GM19324 (cell line): ENCODE results near the gene DMD.

ENCODE experiments used
- ATAC-seq: cut with Tn5 transposase; IDR thresholded peaks from one replicate; pipeline ENCODE4 v1.9.1; 2021; ENCODE audit warnings: mild to moderate bottlenecking, moderate library complexity; ENCODE audit not compliant: unreplicated experiment, low FRiP score

DMD gene

DNA sequence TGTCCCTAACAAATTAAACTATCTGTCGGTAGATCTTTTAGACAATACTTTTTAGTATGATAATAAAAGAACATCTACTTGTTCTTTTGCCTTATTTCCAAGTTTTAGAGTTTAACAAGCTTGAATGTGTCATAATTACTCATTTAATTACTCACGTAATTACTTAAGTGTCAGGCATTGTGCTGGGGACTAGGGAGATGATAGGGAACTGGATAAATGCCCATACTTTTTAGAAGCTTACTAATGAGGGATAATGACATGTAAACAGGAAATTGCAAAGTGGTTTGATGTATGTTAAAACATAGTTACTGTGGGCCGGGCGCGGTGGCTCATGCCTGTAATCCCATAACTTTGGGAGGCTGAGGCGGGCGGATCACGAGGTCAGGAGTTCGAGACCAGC lies 158.3 kb downstream of the DMD start:
- no peak for ATAC-seq

- no peak for ATAC-seq
These were observed 165.5 kb downstream of the DMD start for GRCh38 chrX:33045882-33046281.

DNA sequence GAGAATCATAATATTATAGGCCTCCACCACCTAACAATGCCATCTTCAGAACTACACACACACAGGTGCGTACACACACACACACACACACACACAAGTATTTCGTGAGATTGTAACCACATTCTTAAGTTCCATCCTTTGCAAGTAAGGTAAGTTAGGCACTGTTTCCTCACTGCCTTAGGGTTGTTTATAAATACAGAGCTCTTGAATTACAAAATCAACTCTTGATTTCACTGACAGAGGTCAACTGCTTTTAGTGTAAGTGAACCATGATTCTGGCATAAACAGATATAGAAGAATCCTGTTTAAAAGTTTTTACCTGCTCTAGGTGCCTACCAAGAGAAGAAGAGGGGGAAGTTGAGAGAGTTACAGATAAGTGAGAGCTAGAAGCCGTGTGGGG lies 166.1 kb downstream of the DMD start:
- ATAC-seq, result no peak

DNA sequence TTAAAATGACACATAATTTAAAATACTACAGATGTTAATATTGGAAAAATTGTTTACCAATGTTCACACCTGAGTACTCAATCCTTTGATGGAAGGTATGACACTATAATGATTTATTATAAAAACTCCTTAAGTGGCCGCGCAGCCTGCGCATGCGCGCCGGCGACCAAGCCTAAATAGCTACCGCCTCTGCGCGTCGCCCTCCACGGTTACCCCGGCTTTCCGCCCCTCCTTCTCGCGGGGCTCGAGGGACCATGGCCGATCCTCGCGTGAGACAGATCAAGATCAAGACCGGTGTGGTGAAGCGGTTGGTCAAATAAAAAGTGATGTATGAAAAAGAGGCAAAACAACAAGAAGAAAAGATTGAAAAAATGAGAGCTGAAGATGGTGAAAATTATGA lies 170.2 kb downstream of the DMD start:
- ATAC-seq, result no peak

- ATAC-seq, result no peak
These were observed 178.6 kb downstream of the DMD start for GRCh38 chrX:33032700-33033099.

DNA sequence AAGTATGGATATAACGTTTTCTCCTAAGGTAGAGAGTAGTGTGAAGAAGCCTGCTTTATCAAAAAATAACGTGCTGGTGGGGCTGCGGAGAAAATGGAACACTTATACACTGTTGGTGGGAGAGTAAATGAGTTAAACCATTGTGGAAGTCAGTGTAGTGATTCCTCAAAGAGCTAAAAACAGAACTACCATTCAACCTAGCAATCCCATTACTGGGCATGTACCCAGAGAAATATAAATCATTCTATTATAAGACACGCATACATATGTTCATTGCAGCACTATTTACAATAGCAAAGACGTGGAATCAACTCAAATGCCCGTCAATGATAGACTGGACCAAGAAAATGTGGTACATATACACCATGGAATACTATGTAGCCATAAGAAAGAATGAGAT lies 196.4 kb downstream of the DMD start:
- no peak for ATAC-seq

- no peak for ATAC-seq
These were observed 197.3 kb downstream of the DMD start for GRCh38 chrX:33014086-33014485.

DNA sequence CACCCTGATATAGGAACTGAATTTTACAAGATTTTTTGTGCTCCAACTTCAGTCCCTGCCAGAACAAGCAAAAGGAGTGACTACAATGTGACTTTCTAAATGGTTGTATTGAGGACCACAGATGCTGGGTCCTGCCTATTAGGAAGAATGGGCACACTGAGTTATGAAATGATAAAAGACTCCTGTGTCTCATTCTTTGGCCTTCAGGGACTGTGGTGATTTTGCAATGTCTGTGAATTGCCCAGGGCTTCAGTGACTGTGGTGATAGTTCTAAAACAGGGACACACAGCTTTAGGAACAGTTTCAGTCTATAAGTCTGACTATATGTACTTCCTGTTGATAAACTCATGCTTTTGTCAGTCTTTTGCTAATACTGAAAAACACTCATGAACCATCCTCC lies 210.2 kb downstream of the DMD start:
- ATAC-seq, result no peak

GRCh38 chrX:32998776-32999175 lies 212.6 kb downstream of the DMD start:
- ATAC-seq, result no peak

DNA sequence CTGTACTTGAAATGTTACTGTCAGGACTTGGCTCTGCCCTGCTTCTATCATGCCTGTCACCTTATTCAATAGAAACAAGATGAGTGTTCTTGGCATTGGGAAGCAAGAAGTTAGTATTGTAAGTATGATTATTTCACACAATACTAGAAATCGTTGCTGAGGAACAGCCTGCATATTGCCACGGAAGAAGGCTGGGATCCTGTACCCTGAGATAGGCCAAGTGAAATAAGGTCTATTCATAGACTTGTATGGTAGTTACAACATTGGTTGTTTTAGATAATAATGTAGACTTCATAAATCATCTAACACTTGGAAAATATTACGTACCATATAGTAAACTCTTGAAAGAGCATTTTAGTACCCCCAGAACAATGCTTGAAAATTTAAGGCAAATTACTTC lies 215.9 kb downstream of the DMD start:
- no peak for ATAC-seq

DNA sequence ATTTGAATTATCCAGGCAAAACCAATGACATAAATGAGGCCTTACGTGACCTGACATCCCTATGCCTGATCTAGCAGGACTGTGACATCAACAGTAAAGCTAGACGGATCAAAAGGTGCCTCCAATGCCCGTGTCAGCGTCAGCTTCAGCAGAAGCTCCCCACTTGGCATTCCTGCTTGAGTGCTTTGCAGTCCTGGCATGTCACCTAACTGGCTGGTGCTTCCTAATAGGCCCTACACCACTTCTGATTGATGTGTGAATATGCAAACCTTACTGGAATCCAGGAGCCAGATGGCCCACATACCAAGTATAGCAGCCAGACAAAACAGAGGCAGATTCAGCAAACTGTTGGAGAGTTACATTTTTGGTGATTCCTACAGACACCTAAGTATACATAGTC lies 224.2 kb downstream of the DMD start:
- no peak for ATAC-seq

DNA sequence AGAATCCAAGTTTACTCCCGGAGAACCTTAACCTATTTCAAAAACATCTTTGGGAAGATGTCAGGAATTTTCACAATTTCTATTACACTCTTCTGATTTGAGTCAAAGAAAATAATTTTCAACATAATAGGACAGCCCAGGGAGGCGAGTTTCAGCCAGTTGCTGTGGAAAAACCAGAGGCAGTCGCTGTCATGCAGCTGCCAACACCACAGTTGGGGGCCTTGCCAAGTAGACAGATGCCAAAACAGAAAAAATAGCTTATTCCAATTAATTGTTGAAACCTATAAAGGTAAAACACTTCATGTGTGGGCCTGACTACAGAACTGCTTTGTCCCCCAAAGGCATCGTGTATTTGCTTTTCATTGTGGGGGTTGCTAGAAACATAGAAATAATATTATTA lies 225.8 kb downstream of the DMD start:
- ATAC-seq, result no peak

DNA sequence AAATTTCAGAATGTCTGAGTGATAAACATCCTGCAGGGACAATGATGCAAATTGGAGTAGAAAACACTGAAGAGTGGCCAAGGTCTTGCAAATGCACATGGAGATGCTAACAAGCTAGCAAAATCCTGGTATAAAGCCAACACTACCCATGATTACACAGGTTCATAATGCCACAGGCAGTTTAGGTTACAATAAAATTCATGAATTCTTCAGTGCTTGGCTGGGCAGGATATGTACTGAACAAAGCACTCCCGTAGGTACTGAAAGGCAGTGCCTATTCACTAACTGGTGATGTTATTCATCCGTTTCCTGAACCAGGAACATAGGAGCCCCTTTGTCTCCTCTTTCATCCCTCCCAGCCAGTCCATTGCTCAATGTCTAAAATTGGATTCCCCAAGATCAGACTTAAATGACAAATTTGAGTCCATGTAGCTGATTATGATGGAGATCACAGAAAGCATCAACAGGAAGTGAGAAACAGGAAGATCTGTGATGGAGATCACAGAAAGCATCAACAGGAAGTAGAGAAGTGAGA lies 244.5 kb downstream of the DMD start:
- no peak for ATAC-seq

DNA sequence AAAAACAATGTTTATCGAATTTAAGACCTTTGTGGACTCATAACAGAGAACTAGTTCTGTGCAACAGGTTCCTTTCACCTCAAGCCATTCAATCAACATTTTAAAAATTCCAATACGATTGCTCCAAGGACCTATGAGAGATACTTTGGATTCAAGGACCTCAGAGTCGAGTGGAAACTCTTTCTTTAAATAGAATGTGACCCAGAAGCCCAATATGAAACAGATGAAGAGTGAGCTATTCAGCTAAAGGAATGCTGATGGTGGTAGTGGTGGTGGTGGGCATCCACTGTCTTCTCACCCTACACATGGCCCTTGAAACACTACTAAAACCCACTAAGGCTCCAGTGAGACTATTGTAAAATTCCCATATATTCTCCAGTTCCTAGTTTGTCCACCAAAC lies 257.2 kb downstream of the DMD start:
- no peak for ATAC-seq

DNA sequence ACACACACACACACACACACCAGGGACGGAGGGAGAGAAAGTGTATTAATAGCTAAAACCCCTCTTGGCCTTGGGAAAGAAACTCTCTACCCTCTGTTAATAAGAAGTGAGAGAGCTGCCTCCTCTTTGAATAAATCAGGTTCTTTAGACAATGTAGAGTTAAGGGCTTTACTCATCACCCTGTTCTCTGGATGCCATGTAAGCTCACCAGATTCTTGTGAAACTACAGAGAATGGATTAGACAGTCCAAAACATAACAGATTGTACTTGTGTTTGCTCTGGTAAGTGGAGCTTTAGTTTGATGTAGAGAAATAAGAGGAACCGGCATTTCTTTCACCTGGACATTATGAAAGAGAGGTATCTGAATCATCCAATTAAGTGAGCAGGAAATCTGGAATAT lies 263.2 kb downstream of the DMD start:
- ATAC-seq, result no peak

GRCh38 chrX:32937043-32937442 lies 274.3 kb downstream of the DMD start:
- ATAC-seq, result no peak

DNA sequence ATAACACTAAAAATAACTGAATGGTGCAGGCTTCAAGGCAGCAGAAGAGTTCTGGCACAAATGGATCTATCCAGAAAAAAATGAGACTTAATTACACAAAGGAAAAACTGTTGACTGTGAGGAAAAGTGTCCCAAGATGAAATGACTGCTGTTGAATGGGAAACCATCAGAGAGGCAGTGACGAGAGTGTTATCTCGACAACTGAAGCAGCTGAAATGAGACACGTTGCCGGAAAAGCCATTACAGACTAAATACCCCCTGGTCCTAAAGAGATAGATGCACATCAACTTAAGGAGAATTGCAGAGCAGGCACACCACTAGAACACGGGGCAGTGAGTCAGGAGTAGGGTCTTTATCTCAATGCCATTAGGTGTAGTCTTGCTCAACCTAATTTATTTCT lies 277.8 kb downstream of the DMD start:
- no peak for ATAC-seq

DNA sequence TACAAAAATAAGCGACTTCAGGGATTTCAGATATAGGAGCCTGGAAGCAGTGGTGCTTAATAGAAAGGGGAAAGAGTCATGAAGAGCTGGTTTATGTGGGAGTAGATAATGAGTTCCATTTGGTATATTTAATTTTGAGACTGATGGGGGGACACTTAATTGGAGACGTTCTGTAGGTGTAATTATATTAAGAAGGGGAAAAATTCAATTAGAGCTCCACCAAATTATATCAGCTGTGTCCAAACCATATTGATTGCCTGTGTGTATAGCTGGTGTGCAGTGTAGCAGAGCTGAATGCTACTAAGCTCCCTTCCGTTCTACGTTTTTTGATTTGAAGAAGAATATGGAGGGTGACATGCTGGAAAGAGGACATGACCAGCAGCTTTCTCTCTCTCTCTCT lies 282.3 kb downstream of the DMD start:
- no peak for ATAC-seq

DNA sequence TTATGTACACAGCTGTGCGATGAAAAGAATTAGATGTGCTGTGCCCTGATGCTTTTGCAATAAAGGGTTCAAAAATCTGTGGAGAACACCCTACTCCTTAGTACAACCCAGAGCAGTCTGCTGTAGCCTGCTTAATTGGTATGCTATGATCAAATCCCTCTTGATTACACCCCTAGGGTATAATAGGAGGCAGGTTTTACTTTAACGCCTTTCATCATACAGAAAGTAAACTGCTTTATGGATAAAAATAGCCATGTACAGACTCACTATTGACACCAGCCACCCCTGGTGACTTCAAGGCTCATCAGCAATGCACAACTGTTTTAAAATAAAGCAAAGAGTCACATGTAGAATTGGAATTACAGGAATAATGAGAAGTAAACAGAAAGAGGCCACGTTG lies 315.3 kb downstream of the DMD start:
- ATAC-seq, result no peak

DNA sequence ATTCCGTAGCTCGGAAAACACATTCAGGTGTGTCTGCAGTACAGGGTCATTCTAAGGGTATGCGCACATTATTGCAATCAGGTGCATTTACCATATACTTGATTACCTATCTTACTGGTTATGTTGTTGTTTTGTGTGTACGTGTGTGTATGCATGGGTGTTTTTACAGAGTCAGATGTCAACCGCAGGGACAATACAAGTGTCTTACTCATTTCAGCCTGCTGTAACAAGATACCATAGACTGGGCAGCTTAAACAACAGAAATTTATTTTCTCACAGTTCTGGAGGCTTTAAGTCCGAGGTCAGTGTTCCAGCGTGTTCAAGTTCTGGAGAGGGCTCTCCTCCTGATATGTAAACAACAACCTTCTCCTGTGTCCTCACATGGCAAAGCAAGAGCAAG lies 316.7 kb downstream of the DMD start:
- ATAC-seq, result no peak

DNA sequence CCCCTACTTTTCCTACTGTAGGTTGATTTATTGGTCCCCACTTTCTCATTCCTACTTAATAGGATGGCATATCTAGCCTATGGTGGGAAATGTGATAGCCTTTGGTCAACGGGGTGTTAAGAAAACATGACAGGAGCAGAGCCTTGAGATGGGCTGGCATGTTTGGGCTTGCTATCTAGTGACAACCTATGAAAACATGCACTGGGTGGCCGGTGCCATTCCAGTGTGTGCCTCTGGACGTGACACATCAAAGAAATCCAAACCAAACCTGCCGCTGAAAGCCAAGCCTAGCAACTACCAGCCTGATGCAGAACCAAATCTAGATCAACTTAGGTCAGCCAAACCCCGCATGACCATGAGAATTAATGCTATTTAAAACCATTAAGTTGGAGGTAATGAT lies 317.6 kb downstream of the DMD start:
- ATAC-seq, result no peak

DNA sequence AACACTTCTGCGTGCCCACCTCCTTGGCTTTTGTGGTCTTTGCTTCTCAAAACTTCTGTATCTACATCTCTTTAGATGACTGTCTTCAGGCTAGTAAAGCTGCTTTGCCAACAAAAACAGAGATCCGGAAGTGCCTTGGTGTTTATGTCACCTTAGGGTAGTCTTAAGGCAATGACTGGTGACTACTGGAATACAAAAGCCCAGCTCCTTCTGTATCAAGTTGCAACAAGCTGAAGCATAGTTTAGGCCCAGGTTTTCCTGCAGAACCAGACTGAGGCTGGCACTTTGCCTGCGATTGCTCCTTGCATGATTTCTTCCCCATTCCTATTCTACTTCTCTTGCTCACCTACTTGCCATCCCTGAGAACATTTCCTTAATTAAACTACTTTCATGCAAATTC lies 333.8 kb downstream of the DMD start:
- no peak for ATAC-seq

GRCh38 chrX:32874839-32875238 lies 336.5 kb downstream of the DMD start:
- ATAC-seq, result no peak
